NCI-H2227 treated with DMSO at 0.1 percent for 48 hours (cell line): ENCODE measurements around the gene SPINK1.
"Not testable (repeated sequence)": the region's sequence is repeated elsewhere in the genome, so short reads cannot be mapped to it uniquely, and the experiment has no call there.

Experiments
- DNase-seq: peaks from one replicate; lab custom pipeline; 2025; lab: John Stamatoyannopoulos, UW

Gene SPINK1

DNA sequence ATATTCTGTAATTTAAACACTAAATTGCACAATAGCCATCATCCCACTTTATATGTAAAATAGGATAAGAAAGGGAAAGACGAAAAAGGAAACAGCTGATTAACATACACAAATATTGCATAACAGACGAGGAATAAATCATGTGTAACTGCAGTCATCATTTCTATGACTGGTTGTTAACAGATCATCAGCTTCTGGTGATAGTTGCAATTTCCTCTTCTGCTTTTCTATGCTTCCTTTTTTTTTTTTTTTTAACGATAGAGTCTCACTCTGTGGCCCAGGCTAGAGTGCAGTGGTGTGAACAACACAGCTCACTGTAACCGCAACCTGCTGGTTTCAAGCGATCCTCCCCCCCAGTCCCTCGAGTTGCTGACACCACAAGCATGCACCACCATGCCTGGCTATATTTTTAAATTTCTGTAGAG is 26.4 kb downstream of the SPINK1 start:
- DNase-seq: no peak

DNA sequence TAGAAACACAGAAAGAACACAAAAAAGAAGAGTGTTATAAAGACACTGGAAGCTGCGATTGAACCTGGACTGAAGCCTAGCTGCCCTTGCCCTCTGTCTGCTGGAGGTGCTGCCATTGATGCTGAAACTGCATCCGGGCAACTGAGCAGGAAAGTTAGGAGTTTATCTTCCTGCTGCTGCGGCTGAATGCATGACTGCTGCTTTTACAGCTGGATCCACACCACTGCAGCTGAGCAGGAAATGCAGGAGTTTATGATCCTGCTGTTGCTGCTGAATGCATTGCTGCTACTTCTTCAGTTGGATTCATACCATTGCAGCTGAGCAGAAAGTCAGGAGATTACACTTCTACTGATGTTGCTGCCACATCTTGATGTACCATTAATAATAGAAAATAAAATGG is 27.1 kb downstream of the SPINK1 start:
- no peak for DNase-seq

DNA sequence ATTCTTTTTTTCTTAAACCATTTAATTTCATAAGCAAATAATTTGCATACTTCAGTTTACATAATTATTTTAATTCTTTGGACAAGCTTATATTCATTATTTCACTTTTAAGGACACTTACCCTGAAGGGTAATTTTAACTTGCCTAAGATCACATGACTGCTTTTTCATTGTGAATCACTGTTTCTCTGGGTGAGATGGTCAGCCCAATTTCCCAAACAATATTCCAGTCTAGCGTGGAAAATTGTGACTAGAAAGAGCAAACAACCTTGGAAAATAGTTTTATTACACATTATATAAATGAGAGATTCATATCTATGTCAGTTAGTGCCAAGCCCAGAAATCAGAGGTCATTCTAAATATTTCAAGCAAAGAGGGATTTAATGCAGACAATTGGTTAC is 27.5 kb downstream of the SPINK1 start:
- DNase-seq: no peak

DNA sequence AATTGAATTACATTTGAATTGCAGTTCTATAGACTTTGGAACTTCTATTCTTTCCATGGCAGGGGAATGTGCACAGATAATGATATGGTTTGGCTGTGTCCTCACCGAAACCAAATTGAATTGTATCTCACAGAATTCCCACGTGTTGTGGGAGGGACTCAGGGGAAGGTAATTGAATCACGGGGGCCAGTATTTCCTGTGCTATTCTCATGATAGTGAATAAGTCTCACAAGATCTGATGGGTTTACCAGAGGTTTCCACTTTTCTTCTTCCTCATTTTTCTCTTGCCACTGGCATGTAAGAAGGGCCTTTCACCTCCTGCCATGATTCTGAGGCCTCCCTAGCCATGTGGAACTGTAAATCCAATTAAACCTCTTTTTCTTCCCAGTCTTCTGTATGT is 28.3 kb downstream of the SPINK1 start:
- DNase-seq: not testable (repeated sequence)

DNA sequence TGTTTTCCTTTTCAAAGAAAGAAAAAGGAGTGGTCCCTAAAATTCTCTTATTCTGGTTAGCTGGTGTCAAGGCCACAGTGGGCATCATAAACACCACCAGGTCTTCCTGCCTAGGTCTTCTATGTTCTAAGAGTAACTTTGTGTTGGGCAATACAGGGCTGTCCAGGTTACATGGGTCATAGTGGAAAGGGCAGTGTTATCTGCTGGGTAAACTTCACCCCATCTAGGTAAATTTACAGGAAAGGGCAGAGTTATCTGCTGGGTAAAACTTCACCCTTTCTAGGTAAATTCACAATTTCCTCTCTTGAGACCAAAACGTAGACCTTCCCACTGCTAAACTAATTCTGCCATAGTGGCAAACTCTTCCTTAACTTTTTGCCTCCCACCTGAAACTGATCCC is 30.0 kb downstream of the SPINK1 start:
- no peak for DNase-seq

DNA sequence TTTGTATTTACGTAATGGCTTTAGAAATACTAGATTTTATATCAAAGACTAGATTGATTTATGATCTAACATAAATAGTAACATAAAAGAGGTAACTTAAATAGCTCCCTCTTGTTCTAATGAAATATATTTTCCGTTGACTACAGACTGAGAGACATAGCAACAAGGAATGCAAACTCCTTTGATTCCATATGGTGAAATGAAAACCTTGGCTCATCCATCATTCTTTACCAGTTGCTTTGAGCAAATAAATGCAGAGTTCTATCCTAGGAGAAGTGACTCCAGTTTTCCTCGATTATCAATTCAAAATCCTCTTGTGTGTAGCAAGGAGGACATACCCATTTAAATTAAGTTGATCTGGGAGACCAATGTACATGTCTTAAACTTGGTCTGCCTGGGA is 31.0 kb downstream of the SPINK1 start:
- DNase-seq: no peak

DNA sequence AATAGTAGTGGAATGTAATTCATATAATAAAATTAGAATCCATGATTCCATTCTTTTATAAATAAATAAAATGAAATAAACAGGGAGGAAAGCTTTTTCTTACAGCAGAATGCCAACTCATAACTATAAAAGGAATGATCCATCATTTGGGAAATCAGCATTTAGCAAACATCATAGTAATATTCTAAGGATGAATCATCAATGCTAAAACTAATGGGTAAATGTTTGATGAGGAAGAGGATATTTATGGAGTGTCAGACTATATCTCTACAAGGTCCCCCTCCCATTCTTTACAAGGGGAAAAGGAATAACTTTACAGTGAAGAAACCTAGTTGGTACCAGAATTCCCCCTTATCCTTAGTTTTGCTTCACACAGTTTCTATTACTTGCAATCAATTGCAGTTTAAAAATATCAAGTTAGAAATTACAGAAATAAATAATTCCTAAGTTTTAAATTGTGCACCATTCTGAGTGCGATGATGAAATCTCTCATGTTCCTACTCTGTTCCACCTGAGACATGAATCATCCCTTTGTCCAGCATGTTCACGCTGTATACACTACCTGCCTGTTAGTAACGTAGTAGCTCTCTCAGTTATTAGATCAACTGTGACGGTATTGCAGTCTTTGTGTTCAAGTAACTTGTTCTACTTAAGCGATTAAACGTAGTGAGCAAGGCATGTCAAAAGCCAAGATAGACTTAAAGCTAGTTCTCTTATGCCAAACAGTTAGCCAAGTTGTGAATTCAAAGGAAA is 34.7 kb downstream of the SPINK1 start:
- DNase-seq: no peak

DNA sequence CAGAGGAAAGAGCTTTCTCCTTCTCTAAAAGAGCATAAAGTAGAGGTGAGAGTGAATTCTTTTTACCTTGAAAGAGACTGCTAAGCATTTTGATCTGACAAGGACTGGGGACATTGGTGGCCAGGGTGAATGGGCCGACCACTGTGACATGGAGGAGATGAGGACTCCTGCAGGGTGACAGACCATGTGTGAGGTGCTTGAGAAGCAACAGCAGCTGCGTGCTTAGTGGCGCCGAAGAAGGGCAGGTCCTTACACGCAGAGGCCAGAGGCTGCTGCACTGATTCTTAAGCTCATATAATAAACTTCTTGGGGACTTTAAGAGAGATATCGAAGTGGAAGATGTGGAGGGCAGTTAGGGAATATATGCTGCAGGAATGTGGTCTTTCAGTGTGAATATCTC is 40.3 kb downstream of the SPINK1 start:
- no peak for DNase-seq

DNA sequence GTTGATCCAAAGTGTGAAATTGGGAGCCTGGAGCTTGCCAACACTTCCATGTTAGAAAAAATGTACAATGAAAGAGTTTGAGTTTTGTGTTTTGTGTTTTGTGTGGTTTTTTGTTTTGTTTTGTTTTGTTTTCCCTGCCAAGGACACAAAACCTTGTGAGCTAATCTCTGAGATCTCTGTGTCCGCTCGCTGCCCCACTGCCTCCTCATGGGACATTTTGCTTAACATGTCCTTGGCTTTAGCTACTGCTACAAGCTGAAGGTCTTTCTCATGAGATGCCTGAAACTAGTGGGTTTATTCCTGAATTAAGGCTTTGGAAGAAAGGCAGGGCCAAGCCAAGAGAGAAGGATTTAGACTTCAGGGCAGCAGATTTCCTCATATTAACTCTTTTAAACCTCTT is 41.7 kb downstream of the SPINK1 start:
- DNase-seq: no peak

DNA sequence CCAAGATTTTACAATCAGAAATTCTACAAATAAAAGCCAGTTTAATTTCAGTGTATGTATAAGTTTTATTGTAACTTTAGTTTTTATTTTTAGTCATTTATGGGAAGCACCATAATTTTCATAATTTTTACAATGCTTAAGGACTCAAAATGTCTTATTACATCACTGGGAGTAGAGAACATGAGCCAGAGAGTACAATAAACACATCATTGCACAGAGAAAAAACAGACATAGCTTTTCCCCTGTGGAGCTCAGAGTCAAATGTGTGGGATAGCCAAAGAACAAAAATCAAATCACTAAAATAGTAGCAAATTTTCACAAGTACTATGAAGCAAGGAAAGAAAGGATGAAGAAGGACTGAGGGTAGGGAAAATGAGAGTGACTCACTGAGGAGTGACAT is 43.4 kb downstream of the SPINK1 start:
- no peak for DNase-seq

DNA sequence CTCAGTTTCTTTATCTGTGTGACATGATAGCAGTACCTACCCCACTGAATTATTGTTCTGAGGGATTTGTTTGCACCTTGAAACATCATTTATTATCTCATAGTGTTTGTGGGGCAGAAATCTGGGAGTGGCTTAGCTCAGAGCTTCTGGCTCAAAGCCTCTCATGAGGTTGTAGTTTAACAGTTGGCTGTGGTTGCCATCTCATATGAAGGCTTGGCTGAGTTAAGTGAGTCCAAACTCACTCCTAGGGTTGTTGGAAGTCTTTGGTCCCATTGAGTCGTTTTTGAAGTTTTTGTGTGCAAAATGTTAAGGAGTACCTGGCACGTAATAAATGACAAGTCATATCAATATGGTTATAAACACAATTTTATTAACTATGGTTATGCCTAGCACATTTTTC is 45.3 kb downstream of the SPINK1 start:
- DNase-seq: no peak

DNA sequence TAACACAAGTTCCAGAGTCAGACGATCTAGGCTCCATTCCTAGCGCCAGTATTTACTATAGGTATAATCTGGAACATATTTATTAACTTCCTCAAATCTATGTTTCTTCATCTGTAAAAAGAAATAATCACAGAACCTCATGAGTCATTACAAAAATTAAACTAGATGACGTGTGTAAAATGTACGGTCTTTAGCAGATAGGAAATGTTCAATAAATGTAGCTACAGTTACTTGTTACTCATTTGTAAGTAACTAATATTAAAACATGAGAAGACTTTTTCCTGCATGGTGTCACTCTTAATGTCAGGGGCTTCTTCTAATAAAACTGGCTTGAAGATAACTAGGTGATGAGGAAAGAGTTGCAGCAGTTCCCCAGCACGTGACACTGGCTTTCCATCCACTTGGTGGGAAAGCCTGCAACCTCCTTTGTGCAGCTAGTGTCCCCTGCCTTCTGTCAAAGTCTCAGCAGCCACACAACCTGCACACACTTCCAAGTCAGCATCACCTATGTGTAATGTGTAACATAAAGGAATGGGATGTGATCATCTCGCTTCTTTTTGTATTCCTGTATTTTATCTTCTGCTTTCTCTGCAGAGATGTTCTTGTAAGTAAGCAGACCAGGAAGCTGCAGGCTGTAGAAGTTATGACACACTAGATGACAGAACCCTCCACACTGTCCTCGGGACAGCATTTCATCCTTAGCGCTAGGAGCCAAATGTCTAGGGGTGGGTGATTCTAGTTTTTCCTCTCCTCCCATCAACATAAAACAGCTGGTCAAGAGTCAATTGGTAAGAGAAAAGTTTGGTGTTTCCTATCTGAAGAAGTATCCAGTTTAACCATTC is 47.1 kb downstream of the SPINK1 start:
- DNase-seq: no peak

DNA sequence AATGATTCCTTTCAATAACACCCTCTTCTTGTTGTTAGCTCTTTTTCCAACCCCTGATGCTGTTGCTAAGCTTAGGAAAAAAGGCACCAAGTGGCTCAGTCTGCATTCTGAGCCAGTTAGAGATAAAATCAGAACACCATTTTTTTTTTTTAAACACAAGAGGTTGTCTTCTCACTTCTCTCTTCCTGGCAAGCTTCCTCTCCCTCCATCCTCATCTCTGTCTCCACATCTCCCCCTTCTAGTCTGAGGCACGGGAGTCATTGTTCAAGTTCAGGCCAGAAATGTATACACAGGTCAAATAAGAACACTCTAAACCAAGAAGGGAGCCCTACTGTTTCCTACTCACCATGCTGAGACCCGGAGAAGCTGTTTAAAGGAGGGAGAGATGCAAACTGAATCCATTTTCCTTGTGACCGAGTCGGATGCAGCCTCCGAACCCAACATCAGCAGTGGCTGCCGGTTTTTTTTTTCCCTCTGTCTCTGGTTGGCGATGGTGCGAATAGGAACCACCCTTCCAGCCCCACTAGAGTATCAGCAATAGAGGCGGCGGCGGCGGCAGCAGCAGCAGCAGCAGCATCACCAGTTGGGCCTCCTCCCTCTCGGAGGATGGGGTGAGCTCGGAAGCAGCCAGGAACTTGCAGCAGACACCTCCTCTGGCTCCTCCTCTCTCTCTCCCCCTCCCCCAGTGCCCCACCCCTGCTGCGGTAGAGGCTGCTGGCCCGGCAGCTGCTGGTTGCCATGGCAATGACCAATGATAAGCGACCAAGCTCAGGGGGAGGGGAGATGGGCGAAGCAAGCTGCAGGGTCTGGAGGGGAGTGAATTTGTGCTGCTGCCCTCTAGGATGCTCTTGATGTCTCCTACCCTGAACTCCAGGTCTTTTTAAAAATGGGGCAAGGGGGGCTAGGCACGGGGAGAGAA is 49.1 kb downstream of the SPINK1 start, which contains the start of gene JAKMIP2:
JAKMIP2 (minus strand) TSS at position 619 of the 919 bp plus-strand sequence. CDS start 110,922 bp downstream, outside the sequence.
- DNase-seq: peak; percentile 90

DNA sequence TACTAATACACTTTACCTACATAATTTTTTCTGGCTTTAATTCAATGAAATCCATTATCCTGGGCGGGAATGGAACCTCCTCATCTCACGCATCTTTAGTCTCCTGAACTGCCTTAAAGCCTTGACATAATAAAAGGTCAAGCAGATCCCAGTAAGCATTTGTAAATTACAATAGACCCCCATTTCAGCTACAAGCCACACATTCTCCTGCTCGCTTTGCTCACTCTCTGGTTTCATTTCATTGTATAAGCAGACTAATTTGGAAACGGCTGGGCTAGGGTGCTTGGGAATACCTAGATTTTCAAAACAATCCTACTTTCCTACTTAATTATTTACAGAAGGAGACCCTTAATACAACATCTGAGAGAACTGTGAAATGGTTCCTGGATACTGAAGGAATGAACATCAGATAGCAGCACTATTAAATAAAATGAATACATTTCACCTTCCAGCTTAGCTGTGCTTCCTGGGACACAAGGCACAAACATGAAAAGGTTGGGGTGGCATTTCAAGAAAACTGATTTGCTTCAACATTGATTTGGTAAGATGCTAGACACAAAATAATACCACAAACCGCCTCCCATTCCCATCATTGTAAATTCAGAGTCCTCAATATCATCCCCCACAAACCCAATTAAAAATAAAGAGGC is 50.4 kb downstream of the SPINK1 start:
- no peak for DNase-seq

DNA sequence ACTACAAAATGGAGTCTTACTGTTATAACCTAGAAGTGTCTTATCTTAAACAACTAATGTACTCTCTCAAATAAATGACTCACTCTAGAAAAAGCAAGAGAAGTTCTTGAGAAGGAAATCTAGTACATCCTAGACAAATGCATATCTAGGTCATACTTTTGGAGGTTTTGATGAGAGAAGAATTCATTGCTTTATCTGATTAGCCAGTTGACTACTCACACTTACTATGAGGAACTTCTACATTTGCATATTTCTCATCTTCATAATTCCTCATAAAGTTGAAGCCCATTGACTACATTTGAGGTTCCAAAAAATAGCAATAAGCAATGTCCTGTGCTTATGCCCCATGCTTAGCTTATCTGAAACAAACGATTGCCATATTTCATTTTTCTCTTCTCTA is 51.8 kb downstream of the SPINK1 start:
- no peak for DNase-seq

DNA sequence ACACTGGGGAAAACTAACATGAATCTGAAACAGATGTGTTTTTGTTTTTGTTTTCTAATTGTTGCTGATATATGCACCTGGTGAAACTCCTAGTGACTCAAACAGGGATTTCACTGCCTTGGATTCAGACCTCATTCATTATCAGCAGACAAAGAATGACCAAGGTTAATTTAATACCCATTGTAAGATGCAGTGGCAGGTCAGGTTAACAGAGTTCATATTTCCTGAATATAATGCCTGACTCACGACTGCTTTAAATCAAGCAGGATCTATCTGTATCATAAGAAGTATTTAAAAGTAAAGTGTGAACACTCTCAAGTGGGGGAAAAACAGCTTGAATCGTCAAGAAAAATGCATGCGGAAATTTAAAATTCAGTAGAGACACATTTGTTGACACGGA is 54.5 kb downstream of the SPINK1 start:
- no peak for DNase-seq
